NCI-H69 (cell line): ENCODE measurements around the gene GNAZ.
"Not testable (repeated sequence)": the region's sequence is repeated elsewhere in the genome, so short reads cannot be mapped to it uniquely, and the experiment has no call there.

Experiments
- DNase-seq: peaks from one replicate; lab custom pipeline; 2025; lab: John Stamatoyannopoulos, UW

GNAZ gene

DNA sequence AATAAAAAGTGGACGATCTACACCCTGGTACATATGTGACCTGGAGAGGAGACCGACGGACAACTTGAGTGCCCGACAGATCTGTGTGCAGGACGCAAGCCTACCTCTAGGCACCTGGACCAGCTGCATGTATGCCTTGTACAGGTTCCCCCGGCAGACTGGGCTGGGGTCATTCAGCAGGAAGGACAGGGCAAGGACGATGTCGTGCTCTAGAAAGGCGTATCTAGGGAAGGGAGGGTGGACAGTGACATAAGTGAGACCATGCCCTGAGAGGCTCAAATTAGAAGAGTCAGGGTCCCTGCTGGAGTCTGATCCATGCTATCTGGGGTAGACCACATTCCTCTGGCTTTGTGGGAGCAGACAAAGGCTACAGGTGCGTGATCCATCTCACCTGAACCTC lies 63.6 kb downstream of the GNAZ start:
- DNase-seq = no peak

DNA sequence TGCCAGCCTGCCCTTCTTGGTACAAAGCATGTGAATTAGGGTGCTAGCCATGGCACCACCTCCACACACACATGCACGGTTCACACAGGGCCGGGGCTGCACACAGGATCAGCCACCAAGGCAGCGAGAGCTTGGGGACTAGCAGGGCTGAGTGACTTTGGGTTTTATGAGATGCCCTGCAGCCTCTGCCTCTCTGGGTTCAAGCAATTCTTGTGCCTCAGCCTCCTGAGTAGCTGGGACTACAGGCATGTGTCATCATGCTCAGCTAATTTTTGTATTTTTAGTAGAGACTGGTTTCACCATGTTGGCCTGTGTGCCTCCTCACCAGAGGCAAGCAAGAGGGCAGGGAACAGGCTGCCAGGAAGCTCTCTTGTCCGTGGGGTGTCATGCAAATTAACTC lies 66.7 kb downstream of the GNAZ start:
- not testable (repeated sequence) for DNase-seq

GRCh38 chr22:23137468-23137867 lies 67.1 kb downstream of the GNAZ start:
- no peak for DNase-seq

GRCh38 chr22:23137905-23138561 lies 67.7 kb downstream of the GNAZ start:
- DNase-seq = no peak

GRCh38 chr22:23138584-23139435 lies 68.5 kb downstream of the GNAZ start:
- no peak for DNase-seq

GRCh38 chr22:23140385-23140784 lies 70.1 kb downstream of the GNAZ start:
- no peak for DNase-seq

DNA sequence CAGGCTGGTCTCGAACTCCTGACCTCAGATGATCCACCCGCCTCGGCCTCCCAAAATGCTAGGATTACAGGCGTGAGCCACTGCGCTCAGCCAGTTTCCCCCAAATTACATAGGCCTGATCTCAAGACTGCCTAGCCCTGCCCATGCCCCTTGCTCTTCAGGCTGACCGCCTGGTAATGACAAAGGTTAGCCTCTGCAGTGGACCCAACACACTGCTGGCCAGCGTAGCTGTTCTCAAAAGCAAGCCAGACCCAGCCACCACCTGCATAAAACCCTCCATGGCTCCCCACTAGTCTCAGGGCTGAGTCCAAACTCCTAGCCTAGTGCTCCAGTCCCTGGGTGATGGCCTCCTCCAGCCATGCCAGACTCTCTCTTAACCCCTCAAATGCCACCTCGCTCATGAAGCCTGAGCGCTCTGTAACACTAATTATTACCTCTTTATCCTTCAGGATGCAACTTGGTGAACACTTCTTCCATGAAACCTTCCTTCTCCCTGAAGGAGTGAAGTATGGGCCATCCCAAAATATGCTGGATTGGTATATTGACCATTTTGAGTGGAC lies 72.3 kb downstream of the GNAZ start:
- no peak for DNase-seq

- DNase-seq = no peak
These were observed 72.8 kb downstream of the GNAZ start for GRCh38 chr22:23143119-23143518.

GRCh38 chr22:23144432-23144831 lies 74.1 kb downstream of the GNAZ start:
- no peak for DNase-seq

- peak; percentile 100 for DNase-seq
These were observed 74.9 kb downstream of the GNAZ start, which contains the start of gene RAB36 for GRCh38 chr22:23144932-23145877. Gene RAB36 (plus strand): TSS chr22:23145477. CDS start chr22:23146617, 1,140 bp downstream.

DNA sequence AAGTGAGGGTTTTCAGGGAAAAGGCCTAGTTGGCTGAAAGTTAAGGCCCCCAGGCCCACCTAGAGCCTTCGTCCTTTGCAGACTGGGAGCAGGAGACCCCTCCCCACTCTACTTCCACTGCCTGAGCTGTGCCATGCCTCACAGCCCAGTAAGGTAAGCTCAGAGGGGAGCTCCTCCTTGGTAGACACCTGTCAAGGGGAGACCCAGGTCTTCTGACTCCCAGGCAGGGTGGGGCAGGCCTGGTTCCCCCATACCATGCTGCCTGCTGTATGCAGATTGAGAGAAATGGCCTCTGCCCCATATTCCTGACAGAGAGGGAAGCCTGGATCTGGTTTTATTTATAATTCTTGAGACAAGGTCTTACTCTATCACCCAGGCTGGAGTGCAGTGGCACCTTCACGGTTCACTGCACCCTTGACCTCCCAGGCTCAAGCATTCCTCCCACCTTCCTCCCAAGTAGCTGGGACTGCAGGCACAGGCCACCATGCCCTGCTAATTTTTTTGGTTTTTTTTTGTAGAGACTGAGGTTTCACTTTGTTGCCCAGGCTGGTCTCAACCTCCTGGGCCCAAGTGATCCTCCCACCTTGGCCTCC lies 75.7 kb downstream of the GNAZ start:
- peak; percentile 49 for DNase-seq

DNA sequence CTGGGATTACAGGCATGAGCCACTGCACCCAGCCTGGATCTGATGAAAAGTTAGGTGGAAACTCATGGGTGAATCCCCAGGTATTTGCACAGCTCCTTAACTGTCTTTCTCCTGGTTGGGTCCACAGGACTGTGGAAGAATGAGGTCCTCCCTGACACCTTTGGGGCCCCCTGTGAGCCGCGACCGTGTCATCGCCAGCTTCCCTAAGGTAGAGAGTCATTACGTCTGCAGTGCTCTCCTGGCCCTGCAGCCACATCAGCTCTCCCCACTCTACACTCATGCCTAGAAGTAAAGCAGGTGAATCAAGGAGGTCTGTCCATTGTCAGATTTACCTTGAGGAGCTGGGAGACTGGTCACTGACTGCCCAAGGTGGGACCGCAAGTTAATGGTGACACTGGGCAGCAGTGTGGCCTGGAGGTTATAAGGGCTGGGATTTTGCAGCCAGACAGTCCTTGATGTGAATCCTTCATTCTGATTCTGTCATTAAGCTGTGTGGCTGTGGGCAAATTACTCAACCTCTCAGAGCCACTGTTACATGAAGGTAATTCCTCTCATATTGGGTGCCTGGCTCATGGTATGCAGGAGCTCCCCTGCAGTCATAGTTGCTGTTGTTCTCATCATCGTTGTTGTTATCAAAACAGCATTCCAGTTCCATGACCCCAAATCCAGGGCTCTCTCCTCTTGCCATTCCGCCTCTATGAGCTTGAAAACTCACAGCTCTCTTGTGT lies 76.3 kb downstream of the GNAZ start:
- DNase-seq = no peak

GRCh38 chr22:23147617-23148387 lies 77.5 kb downstream of the GNAZ start:
- no peak for DNase-seq

DNA sequence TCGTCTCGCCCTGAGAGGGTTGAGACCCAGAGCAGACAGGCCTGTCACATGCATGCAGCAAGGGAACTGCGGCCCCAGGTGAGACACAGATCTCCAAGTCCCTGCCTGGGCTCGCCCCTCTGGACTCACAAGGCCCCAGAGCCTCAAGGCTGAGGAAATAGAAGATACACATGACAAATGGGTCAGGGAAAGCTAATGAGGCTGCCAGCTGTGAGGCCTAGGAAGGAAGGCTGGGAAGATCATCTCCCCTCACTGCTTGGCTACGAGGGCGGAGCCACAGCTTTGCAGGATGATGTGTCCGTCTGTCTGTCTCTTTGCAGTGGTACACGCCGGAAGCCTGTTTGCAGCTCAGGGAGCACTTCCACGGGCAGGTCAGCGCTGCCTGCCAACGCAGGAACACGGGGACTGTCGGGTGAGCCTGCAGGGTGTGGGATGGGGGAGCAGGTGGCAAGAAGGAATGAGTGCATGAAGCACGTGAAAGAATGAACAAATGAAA lies 79.5 kb downstream of the GNAZ start:
- peak; percentile 33 for DNase-seq

DNA sequence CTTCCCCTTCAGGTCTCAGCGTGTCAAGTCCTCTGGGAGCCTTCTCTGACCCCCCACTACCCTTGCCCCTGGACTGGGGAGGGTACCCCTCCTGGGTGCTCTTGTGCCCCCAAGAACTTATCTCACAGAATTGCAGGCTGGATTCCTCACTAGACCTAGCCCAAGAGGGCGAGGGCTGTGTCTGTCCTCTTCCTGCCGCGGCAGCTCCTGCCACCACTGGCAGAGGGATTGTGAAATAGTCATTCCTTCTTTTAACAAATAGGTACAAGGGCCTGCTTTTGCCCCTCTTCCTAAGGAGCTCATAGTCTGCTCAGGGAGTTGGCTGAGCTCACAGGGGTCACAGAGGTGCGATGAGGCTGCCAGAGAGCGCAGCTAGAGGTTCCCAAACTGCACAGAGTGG lies 80.4 kb downstream of the GNAZ start:
- DNase-seq = no peak

DNA sequence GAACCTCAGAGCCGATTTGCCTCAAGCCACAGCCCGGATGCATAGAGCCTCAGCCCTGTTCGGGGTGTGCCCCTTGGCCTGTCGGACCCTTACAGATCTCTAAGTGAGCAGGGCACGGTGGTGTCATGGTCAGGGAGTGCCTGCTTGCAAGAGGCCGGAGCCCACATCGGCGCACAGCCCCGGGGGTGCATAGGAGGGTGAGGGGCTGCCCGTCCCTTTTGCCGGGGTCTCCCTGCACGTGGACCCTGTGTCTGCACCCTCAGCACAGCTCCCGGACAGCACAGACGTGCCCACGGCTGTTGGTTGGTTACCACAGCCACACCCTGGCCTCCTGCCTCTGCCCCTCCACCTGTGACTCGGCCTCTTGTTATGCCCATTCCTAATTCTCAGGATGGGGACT lies 81.5 kb downstream of the GNAZ start:
- no peak for DNase-seq

GRCh38 chr22:23152238-23153114 lies 82.2 kb downstream of the GNAZ start:
- no peak for DNase-seq

GRCh38 chr22:23153994-23154393 lies 83.7 kb downstream of the GNAZ start:
- DNase-seq = no peak

DNA sequence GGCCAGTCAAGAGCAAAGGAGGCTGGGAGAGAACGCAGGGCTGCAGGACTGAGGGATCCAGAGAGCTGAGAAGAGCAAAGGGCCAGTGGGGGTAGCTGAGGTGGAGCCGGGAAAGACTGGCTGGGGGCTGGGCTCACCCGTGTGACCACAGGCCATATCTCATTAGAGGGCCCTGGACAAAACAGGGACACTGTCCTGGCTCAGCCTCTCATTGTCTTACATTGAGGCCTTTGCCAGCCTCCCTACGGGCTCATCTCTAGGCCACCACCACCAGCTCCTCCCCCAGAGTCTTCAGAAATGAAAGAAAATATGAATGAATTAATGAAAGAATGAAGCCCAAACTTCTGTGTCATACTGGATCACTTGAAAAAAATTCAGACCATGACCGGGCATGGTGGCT lies 84.1 kb downstream of the GNAZ start:
- no peak for DNase-seq
